HG03095 (cell line): ENCODE measurements around the gene RPE65.
"Not testable (repeated sequence)": the region's sequence is repeated elsewhere in the genome, so short reads cannot be mapped to it uniquely, and the experiment has no call there.

Source experiments
- ATAC-seq: cut with Tn5 transposase; IDR thresholded peaks from one replicate; pipeline ENCODE4 v1.9.1; 2021; ENCODE audit warnings: moderate library complexity; ENCODE audit not compliant: unreplicated experiment

RPE65 gene

DNA sequence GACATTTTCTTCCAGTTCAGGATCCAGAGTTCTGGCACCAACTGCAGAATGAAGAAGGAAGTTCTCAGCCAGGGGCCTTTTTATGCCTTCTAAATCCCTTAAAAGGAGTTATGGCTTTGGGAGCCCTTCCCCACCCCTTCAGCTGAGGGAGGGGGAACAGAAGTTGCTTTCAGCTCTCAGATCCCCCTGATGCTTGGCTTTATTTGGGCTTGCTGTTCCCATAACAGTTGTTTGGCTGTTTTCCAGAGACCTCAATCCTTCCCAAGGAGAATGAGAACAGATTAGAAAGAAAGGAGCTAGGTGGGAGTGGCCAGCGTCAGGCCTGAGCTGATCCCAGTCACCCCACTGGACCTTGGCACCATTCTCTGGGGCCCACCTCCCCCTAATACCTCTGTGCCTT lies at the start of gene RPE65:
TSS of gene RPE65 (minus strand) at position 54 of the 400 bp plus-strand sequence. CDS start at position 5, 49 bp downstream.
- no peak for ATAC-seq

DNA sequence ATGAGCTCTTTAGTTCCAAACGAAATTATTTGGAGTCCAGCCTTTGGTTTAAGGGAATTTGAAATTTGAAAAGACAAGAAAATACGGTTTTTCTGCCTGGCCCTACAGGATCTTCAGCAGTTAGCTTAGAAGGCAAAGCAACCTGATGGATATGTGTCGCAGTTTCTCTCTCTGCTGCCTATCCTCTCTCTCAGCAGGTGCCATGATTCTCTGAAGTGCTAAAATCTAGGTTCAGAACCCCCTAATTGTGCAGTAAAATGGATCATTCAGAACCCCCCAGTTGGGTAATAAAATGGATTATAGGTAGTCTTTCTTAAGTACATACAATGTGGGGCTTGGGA lies 47.6 kb upstream of the RPE65 start:
- ATAC-seq: no peak

DNA sequence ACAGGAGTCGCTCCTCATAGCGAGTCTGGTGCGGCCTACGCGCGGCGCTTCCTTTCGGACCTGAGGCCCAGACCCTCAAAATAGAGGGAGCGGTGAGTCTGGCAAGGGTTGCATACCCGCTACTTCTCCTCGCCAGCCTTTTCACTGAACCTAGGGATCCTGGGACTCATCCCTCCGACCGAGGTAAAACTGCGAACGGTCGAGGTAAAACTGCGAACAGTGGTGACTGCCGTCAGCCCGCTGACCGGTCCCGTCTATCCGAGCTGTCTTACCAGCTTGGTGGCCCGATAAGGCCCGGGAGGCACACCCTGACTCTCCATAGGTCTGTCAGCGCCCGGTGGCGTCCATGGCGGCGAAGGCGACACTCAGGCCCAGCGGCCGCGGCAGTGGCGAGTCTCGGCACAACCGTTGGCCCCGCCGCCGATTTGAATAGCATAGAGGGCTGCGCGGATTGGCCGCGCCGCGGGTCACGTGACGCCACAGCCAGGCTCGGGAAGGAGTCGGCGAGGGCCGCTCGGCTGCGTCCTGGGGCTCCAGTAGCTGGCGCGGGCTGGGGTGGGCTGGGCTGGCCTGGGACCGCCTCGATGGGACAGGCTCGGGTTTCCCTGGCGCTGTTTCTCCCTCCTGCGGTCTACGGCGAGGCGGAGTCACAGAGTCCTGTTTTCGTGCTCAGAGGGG lies 47.1 kb upstream of the RPE65 start, which contains the start of gene DEPDC1:
TSS of gene DEPDC1 (minus strand) at position 403 of the 678 bp plus-strand sequence. CDS start at position 320, 83 bp downstream.
- ATAC-seq: peak; percentile 93

DNA sequence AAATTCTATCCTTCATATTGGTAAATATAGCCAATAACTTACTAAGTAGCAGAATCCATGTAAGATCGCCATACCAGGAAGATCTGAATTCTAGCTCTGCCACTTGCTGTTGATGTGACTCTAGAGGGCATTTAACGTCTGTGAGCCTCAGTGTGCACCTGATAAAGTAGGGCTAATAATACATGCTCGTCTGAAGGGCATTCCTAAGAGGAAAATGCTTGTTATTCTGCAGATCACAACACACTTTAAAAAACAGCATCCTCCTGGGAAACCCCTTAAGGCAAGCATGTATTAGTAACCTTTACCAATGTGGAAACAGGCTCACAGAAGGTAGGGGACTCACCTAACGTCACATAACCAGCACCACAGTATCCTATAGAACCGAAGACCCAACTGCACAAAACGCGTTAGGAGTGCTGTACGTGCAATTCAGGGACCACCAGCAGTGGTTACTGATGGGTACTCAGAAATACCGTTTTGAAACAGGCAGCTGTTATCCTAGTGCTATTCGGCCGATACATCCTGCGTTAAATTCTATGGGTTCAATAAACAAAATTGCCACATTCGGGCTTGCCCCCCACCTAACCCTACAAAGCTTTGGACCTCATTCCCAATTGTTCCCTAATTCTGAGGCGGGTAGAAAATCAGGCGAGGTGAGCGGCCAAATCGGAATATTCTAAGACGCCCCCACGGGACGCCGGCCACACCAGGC lies 46.4 kb upstream of the RPE65 start:
- ATAC-seq: peak; percentile 21

DNA sequence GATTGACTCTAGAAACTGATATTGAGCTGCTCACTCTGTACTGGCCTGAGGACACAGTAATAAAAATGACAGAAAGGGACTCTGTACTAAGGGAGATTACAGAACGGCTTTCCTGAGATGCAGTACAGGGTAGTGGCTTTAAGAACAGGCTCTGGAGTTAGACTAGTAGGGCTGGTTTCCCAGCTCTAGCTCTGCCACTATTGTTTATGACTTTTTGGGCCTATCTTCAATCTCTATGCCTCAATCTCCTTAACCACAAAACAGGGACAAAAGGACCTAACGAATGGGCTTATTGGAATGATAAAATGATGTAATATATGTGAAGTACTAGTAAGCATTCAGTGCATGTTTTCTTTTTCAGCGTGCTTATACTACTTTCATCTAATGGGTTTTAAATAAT lies 45.8 kb upstream of the RPE65 start:
- ATAC-seq: no peak

DNA sequence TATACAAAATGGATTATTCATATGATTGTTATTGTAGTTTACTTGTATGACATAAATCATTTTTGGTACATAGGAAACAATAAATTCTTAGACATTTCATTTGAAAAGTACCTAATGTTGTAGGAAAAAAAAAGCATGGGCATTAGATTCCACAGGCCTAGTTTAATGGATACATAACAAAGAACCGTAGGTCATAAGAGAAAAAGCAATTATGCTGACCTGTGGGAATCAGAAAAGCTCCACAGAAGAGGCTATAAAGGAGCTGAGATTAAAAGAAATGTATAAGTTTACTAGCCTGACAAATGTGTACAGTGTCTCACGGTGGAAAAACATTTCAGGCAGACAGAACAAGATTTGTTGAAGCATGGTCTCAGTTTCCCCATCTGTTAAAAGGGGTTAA lies 43.4 kb upstream of the RPE65 start:
- ATAC-seq: no peak

DNA sequence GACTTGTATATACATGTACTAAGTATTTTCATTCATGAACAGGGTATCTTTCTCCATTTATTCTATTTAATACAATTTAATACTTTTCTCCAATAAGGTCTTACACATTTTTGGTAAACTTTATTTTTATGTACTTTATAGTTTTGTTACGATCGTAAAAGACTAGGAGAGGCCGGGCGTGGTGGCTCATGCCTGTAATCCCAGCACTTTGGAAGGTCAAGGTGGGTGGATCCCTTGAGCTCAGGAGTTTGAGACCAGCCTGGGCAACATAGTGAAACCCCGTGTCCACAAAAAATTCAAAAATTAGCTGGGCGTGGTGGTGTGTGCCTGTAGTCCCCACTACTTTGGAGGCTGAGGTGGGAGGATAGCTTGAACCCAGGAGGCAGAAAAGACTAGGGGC lies 42.5 kb upstream of the RPE65 start:
- not testable (repeated sequence) for ATAC-seq

DNA sequence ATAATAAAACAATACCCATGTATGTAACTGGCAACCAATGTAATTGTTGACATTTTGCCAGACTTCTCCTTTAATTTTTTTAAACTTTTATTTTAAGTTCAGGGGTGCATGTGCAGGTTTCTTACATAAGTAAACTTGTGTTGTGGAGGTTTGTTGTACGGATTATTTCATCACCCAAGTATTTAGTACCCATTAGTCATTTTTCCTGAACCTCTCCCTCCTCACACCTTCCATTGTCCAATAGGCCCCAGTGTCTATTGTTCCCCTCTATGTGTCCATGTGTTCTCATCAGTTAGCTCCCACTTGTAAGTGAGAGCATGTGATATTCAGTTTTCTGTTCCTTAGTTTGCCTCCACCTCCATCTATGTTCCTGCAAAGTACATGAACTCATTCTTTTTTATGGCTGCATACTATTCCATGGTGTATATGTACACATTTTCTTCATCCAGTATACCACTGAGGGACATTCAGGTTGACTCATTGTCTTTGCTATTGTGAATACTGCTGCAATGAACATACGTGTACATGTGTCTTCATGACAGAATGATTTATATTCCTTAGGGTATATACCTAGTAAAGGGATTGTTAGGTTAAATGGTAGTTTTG lies 40.4 kb upstream of the RPE65 start:
- ATAC-seq: no peak

DNA sequence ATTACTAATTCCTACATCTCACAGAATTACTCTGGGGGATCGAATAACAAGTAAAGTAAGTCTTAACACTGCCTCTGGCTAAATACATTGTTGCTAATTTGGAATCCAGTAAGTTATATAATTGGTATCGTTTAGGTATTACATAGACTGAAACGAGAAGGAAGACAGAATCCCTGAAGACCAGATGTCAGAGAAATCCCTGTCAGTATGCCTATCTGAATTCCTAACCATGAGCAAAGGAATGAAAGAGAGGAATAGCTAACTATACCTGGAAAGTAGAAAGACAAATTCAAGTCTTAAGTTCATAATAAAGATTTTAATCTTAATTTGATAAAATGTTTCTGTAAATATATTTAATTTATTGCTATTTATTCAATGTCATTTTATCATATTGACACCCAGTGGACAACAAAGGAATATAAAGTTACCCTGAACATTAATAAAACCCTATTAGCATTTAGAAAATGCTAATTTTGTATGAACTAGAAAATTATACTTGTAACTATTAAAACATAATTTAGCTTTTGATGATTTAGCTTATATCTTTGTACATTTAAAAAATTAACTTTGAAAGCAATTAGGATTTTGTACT lies 35.8 kb upstream of the RPE65 start:
- no peak for ATAC-seq

DNA sequence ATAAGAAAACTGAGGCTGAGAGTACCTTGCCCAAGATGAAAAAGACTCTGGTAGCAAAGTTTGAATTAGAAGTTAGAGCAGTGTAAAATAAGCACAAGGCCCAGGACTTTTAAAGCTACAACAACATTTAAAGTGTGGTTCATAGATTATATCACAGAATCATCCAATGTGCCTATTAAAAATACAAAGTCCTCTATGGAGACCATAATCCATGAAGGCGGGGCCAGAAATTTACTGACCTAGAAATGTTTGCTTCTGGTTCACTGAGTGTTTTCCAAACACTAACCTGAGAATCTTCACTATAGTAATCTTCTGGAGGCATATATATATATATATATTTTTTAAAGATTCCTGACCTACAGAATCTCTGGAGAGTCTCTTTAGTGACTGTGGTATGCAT lies 34.9 kb upstream of the RPE65 start:
- ATAC-seq: no peak

DNA sequence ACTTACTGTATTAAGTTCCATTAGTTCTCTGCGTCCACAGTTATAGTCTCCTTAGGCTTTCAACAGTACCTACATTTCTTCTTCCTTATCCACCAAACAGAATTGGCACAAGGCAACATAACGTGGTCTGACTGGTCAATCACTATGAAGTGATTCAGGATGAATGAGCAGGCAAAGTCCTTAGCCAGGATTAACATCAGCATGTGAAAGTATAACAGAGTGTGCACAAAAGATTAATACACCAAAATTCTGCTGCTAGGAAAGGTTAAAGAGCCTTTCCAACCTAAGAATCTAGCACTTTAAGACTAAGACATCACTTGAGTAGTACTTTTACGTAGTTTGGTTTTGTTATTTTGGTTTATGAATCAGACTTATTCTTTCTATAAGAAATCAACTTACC lies 31.3 kb upstream of the RPE65 start:
- ATAC-seq: no peak

DNA sequence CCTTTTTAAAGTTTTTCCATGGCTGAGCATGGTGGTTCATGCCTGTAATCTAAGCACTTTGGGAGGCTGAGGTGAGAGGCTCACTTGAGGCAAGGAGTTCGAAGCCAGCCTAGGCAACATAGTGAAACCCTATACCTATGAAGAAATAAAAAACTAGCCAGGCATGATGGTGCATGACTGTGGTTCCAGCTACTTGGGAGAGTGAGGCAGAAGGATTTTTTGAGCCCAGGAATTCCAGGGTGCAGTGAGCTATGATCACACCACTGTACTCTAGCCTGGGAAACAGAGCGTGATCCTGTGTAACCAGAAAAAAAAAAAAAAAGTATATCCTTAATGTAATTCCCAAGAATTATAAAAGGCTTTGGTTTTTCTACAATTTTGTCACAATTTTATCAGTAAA lies 29.7 kb upstream of the RPE65 start:
- ATAC-seq: no peak

DNA sequence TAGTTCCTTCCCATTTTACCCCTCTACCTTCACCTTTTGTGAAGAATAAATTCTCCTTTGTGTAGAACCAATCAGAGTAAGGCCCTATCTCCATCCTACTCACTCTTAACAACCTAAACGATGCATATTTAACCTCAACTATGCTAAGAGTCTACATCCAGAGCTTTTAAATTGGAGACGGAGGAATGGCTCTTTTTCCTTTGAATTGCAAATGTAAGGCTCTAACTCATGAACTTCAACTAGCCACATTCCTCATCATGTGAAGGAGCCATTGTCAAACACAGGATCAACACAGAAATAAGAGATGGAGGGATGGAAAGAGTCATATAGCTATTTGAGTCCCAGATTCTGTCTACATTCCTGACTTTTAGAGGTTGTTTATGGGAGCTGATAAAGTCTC lies 28.9 kb upstream of the RPE65 start:
- ATAC-seq: no peak

DNA sequence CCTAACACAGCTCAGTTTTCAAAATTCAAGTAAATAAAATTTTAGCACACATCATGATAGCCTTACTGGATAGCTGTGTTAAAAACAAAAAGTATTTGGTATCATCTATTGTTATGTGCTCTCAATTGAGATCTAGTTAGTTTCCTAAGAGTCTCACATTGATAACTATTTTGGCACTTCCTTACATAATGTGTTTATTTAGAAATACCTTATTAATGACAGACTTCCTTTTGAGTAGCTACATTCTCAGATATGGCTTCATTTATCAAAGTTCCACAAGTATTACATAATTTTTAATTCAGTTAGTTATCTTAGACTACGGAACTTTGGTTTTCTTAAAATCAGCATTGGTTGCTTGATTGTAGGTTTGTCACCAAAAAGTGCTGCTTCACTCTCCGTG lies 26.9 kb upstream of the RPE65 start:
- not testable (repeated sequence) for ATAC-seq

DNA sequence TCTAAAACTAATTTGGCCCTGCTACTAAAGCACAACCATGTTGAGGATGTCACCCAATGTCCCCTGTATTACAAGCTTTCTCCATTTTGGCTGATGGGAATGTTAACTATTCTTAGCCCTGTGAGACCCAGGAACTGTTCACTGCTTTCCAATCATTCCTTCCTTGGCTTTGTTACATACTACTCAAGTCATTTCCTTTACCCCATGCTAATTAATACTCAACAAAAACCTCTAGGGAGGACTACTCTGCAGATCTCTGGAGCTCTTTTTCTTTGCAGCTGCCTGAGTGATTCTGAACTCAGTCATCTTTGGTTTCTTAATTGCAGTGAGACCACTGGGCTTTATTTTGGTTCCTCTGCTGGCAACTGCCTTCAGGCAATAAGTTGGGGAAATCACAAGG lies 23.3 kb upstream of the RPE65 start:
- ATAC-seq: no peak

DNA sequence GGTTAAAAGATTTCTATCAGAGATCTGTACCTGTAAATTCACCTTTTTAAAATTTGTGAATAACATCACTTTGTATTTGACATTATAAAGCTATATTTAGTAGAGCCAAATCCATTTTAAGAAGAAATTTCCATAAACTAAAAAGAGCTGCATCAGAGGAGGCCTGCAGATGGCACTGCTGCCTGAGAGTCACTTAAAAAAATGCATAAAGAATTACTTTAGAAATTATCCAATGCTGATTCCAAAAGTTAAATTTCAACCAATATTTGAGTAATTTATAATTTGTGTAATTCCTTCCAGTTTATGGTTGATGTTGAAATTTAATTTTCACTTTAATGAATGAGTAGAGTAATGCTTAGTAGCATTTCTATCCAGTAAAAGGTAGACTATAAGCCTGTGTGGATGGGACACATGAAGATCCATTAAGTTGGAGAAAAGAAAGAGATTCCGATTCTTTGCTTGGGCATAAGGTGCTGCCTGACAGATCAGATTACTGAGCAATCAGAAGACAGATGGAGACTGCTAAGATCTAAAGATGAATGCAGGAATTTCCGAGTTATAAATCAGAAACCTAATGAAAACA lies 20.7 kb upstream of the RPE65 start:
- no peak for ATAC-seq

DNA sequence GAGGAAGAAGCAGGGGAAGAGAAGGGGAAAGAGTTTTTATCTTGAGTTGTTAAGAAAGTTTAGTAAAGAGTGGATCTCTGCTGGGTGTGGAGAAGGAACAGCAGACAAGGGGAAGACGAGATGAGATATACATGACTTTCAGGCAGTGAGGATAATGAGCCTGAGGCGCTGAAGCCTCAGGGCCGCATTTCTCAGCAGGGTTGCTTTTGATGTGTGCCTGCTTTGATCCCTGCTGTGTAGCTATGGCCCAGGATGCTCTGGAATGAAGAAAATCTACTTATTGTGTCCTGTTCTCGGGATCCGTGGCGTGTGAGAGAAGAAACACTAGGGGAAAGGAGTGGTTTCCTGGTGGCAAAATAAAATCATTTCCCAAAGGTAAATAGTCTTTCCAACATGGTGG lies 15.1 kb upstream of the RPE65 start:
- ATAC-seq: no peak

DNA sequence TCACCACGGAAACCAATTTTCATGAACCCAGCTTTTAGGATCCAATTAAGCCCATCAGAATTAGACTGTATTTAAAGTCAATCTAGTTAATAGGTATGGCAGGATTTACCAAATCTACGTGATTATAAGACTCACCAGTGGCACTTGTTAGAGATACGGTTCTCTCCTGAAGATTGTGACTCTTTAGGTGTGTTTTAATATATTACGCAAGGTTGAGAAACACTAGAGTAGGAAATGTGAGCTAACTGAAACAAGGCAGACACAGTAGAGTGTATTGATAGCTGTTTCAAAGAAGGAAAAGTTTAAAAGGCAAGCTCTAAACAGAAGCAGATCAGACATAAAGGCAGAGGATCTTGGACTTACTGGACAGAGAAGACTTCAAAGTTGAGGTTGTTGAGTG lies 11.2 kb upstream of the RPE65 start:
- no peak for ATAC-seq

DNA sequence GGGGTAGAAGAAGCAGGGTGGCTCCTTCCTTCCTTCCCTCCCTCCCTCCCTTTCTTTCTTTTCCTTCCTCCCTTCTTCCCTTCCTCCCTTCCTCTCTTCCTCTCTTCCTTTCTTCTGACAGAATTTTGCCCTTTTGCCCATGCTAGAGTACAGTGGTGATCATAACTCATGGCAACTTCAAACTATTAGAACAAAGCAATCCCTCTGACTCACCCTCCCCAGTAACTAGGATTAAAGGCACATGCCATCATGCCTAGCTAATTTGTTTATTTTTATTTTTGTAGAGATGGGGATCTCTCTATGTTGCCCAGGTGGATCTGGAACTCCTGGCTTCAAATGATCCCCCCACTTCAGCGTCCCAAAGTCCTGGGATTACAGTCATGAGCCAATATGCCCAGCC lies 10.0 kb upstream of the RPE65 start:
- ATAC-seq: no peak

DNA sequence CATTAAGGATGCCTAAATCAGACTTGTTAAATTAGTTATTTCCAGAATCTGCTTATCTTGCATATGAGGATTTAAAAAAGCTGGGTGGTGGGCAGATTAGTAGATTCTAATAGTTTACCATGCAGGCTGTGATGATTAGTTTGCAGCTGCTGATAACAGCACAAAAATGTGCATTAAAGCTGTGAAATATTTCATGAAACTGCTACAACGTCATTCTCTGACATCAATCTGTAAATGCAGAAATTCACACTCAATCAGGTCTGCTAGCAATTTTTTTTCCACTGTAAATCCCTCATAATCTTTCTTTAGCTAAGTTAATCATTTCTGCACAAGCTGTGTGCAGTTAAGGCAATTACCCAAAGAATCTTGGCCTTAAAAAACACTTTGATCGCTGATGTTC lies 9.3 kb upstream of the RPE65 start:
- no peak for ATAC-seq

DNA sequence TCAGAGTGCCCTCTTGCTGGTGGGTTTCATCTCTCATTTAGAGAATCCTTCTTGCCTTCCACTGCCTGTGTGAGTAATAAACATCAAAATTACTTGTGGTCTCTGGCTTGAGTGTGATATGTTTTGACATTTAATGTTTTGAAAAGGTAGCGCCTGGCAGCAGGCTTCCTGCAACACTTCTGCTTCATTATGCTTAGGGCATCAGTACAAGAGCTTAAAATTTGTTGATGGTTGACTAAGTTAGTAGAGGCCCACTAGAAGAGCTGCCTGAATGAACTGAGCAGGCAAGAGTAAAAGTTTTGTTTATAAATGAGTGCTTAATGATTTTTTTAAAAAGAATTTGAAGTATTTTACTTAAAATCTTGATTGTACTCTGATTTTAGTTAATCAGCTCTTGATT lies 6.4 kb upstream of the RPE65 start:
- ATAC-seq: no peak

DNA sequence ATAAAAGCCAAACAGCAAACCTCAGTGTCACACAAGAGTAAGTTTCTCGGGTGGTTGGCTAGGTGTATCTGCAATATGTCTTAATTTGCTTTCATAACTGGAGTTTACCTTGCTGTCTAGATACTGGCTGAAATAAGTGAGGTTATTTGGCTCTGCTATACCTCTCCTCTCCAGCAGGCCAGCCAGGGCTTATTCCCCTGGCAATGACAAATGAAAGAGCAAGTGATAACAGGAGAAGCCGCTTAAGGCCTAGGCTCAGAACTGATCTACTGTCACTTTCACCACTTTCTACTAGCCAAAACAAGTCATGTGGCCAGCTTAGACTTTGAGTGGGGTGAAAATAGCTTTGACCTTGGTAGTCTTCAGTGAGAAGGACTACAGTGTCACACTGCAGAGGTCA lies 4.8 kb upstream of the RPE65 start:
- no peak for ATAC-seq
